ENCODE results near the gene INPP4B. TPM values are rescaled to one million over a fixed set of nuclear protein-coding genes. Genes with fewer than 3 reads are reported as not detected.

Gene INPP4B
- total RNA-seq, 2 experiments from 2014 or later, result 55.7 to 60.5 TPM

DNA sequence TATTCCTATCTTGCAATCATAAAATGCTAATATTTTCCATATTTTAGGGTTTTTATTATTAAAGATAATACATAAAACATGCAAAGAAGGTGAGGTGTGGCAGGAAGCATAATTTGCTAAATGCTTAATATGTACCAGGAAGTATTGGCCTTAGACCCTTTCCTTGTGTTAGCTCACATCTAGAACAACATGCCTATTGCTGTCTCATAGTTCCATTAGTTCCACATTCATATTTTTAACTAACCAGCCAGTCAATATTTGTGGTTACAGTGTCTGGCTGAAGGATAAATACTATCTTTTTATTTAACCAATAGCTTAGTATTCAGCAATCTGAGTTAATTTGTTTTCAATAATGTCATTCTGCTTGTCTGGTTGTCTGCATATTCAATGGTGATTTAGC is 432.6 kb downstream of the INPP4B start:
- Mint-ChIP-seq H3K4me1 (ENCODE audit: low read depth) (peaks cover 73% of the 10 kb centered on the region), H3K36me3 (ENCODE audit: low read depth) (peaks cover 2% of the 10 kb centered on the region), H3K9me3 (no peaks in the 10 kb centered on the region), H3K27me3 (ENCODE audit: low read depth) (no peaks in the 10 kb centered on the region), H3K4me3 (no peak overlapping the region), H3K27ac (no peak overlapping the region)
- intact Hi-C loops (cut with micrococcal nuclease), result no loop called here
- CTCF ChIA-PET, result interaction anchor here (1.0 to 1.9 kb wide), 3 partner anchors 10 to 154 kb away, joined by 3 to 6 read pairs (median 6); no protein-coding TSS in a partner anchor
- no peak for DNase-seq

DNA sequence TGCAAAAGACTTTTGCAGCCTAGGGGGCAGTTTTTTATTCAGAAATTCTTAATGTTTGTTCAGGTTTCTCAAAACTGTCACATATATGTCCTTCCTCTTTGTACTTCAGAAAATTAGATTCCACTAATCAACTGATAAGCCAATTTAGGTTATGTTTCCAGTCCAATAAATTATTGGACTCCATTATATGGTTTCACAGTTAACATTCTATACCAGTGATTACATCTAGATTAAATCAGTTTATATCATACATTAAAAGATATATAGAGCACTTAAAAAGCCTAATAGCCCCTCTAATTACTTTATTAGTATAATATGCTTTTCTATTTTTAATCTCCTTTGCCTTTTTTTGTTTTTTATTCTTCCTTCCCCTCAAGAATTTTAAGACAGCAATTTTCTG is 434.1 kb downstream of the INPP4B start:
- Mint-ChIP-seq H3K4me3 (no peak overlapping the region), H3K27ac (no peak overlapping the region), H3K36me3 (ENCODE audit: low read depth) (peaks cover 2% of the 10 kb centered on the region), H3K27me3 (ENCODE audit: low read depth) (no peaks in the 10 kb centered on the region), H3K4me1 (ENCODE audit: low read depth) (peaks cover 73% of the 10 kb centered on the region), H3K9me3 (no peaks in the 10 kb centered on the region)
- no peak for DNase-seq
- CTCF ChIA-PET, result interaction anchor here (1.1 kb wide), 1 partner anchor 141 kb away, joined by 3 read pairs; no protein-coding TSS in a partner anchor
- intact Hi-C loops (cut with micrococcal nuclease), result no loop called here

DNA sequence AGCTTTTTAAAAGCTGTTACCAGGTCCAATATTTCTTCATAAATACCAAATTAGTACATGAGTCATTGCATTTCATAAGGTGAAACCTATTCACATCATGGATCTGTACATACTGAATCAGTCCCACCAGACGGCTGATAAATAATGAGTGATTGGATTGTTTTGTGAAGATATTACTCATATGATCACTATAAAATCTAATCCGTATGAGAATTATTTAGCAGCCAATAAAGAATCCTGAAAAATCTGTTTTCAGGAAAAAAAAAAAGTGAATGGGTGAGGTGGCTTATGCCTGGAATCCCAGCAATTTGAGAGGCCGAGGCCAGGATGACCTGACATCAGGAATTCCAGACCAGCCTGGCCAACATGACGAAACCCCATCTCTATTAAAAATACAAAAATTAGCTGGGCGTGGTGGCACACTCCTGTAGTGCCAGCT is 438.1 kb downstream of the INPP4B start:
- Mint-ChIP-seq H3K36me3 (ENCODE audit: low read depth) (peaks cover under 1% of the 10 kb centered on the region), H3K9me3 (no peaks in the 10 kb centered on the region), H3K27me3 (ENCODE audit: low read depth) (no peaks in the 10 kb centered on the region), H3K4me3 (no peak overlapping the region), H3K27ac (peak overlapping the region; percentile 100), H3K4me1 (ENCODE audit: low read depth) (peaks cover 64% of the 10 kb centered on the region)
- DNase-seq, result no peak
- CTCF ChIA-PET, result interaction anchor here (0.6 to 4.2 kb wide), 5 partner anchors 9 to 312 kb away, joined by 4 to 45 read pairs (median 10); no protein-coding TSS in a partner anchor
- intact Hi-C loops (cut with micrococcal nuclease), result loop anchor here (5.0 to 10.0 kb wide), 3 partner anchors 289 to 1107 kb away; partner anchors contain the start of genes IL15 and SMARCA5

DNA sequence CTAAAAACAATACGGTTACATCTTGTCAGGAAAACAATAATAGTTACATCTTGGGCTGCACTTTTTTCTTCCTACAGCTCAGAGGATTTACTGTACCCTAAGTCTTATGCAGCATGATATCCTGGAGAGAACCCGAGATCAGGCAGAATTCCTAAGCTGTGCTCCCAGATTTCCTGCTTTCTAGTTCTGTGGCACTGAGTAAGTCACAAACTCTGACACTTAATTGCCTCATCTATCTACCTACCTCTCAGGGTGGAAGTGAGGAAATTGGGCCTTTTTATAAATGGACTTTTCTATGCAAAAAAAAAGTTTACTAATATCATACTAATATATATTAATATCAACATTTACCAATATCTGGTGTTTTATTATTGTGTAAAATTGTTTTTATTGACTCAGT is 438.5 kb downstream of the INPP4B start:
- intact Hi-C loops (cut with micrococcal nuclease), result loop anchor here (1.0 to 10.0 kb wide), 12 partner anchors 9 to 1107 kb away; partner anchors contain the start of genes IL15 and SMARCA5

DNA sequence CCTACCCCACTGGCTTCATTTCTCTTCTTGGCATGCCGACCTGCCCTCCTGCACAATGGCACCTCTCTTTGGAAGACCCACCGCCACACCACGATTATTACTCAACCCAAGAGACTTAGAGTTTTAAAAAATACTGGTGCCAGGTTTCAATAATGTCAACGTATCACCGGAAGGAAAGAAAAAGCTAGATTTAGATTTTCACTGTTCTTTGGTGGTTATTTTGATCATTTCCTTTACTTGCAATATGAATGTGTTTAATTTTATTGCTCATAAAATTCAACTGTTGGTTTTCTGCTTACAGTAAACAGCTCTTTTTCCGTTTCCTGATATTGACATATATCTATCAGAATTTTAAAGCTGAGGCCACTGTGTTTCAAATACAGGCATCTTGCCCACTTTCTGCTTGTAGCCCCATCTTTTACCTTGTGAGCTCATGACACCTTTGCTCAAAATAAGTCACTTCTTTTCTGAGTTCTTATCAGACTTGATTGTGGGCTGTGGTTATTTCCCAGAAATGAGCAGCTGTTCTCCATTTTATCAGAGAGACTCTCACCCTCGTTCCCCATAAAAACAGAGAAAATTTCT is 439.1 kb downstream of the INPP4B start:
- no peaks in the 10 kb centered on the region for H3K27me3 Mint-ChIP-seq (ENCODE audit: low read depth)
- peaks cover 57% of the 10 kb centered on the region for H3K4me1 Mint-ChIP-seq (ENCODE audit: low read depth)
- no peaks in the 10 kb centered on the region for H3K9me3 Mint-ChIP-seq
- intact Hi-C loops (cut with micrococcal nuclease), result loop anchor here (1.0 to 10.0 kb wide), 12 partner anchors 9 to 1108 kb away; partner anchors contain the start of genes IL15 and SMARCA5
- DNase-seq, result peak; percentile 66
- H3K36me3 Mint-ChIP-seq (ENCODE audit: low read depth), result peaks cover 10% of the 10 kb centered on the region
- H3K4me3 Mint-ChIP-seq, result peak overlapping the region; percentile 99
- peak overlapping the region; percentile 100 for H3K27ac Mint-ChIP-seq
- CTCF ChIA-PET, result interaction anchor here (0.7 to 4.2 kb wide), 18 partner anchors 10 to 438 kb away, joined by 3 to 45 read pairs (median 6); no protein-coding TSS in a partner anchor

More for the DNA sequence above, 438.5 kb downstream of the INPP4B start:
- DNase-seq, result no peak
- Mint-ChIP-seq H3K36me3 (ENCODE audit: low read depth) (peaks cover 5% of the 10 kb centered on the region), H3K27ac (peak overlapping the region; percentile 100), H3K9me3 (no peaks in the 10 kb centered on the region), H3K4me3 (peak overlapping the region; percentile 99), H3K4me1 (ENCODE audit: low read depth) (peaks cover 60% of the 10 kb centered on the region), H3K27me3 (ENCODE audit: low read depth) (no peaks in the 10 kb centered on the region)
- CTCF ChIA-PET, result interaction anchor here (0.8 to 4.2 kb wide), 10 partner anchors 10 to 433 kb away, joined by 5 to 45 read pairs (median 12); no protein-coding TSS in a partner anchor

DNA sequence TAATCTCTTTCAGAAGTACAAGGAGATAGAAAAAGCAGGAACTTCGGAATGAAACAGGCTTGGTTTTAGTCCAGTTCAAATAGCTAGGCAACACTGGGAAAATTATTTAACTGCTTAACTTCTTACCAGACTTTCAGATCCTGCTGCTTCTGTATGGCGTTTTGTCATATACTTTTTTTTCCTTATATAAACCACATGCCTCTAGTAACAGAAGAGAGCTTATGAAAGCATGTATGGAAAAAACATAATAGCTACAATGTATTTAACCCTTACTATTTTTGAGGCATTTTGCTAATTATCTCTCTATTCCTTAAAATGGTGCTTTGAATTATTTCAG is 439.6 kb downstream of the INPP4B start:
- Mint-ChIP-seq H3K4me3 (peak overlapping the region; percentile 99), H3K4me1 (ENCODE audit: low read depth) (peaks cover 52% of the 10 kb centered on the region), H3K36me3 (ENCODE audit: low read depth) (peaks cover 15% of the 10 kb centered on the region), H3K27me3 (ENCODE audit: low read depth) (no peaks in the 10 kb centered on the region), H3K27ac (peak overlapping the region; percentile 100), H3K9me3 (no peaks in the 10 kb centered on the region)
- CTCF ChIA-PET, result interaction anchor here (0.8 to 4.2 kb wide), 16 partner anchors 11 to 438 kb away, joined by 3 to 45 read pairs (median 6); no protein-coding TSS in a partner anchor
- DNase-seq, result no peak
- intact Hi-C loops (cut with micrococcal nuclease), result loop anchor here (2.0 to 10.0 kb wide), 6 partner anchors 124 to 1108 kb away; partner anchors contain the start of genes IL15 and SMARCA5

DNA sequence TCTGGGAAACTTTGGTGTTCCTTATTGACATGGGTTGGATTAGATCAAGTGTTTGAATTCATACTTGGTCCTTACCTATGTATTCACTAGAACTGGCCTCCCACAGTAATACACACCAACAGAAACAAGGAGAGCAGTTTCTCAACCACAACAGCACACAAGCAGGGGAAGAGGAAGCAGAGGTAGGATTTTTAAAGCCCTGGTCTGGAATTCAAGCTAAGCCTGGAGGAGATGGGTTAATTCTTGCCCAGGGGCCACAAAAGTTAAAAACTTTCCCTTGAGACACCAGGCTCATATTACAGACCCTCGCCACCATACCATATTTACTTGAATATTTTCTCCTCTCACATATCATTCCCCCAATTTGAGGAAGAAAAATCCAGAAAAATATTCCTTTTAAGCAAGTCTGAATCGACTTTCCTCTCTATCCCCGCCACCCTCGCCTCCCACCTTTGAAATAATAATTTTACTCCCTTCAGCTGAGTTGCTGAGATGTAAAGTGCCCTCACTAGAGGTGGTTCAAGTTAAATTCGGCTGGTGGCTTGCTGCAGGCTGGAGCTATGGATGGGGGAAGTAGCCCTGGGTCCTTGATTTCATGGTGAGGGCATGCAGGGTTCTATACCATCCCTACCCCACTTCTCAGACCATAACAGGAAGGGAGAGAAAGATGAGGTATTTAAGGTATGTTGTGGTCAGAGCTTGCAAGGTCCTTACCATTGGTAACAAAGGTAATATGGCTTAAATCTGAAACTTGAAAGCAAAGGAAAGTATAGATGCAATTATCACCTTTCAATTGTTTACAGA is 440.2 kb downstream of the INPP4B start:
- CTCF ChIA-PET, result interaction anchor here (0.9 to 4.2 kb wide), 17 partner anchors 12 to 439 kb away, joined by 3 to 45 read pairs (median 5); no protein-coding TSS in a partner anchor
- no peak for DNase-seq
- H3K36me3 Mint-ChIP-seq (ENCODE audit: low read depth), result peaks cover 19% of the 10 kb centered on the region
- intact Hi-C loops (cut with micrococcal nuclease), result loop anchor here (1.0 to 10.0 kb wide), 11 partner anchors 53 to 1109 kb away; partner anchors contain the start of genes IL15 and SMARCA5
- H3K9me3 Mint-ChIP-seq, result no peaks in the 10 kb centered on the region
- no peaks in the 10 kb centered on the region for H3K27me3 Mint-ChIP-seq (ENCODE audit: low read depth)
- H3K4me3 Mint-ChIP-seq, result peak overlapping the region; percentile 99
- peaks cover 50% of the 10 kb centered on the region for H3K4me1 Mint-ChIP-seq (ENCODE audit: low read depth)
- peak overlapping the region; percentile 100 for H3K27ac Mint-ChIP-seq

DNA sequence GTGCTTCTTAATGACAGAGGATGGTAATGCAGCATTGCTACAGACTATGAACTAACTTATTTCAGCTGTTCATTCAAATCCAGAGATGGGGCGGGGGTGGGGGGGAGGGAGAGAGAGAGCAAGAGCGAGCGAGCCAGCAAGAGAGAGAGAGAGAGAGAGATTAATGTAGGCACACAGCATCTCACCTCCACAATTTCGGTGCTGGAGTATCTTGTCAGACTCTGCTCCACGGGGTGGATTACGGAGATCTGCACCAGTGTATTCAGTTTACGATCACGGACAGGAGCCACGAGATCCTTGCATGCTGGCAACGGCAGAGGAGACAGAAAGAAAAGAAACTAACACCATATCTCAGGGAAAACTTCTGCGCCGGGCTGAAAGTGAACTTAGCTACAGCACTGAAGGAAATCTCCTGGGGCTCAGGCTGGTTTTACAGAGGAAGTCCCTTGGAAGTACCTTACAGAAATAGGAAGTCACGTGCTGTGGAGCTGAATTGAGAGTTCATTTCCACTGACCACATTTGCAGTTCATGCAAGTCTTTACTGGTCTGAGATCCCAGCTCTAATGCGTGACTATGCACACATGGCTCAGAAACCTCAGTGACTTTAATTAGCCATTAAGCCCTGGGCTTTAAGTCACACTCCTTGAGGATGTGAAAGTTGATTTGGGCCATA is 440.9 kb downstream of the INPP4B start:
- Mint-ChIP-seq H3K4me1 (ENCODE audit: low read depth) (peaks cover 53% of the 10 kb centered on the region), H3K36me3 (ENCODE audit: low read depth) (peaks cover 25% of the 10 kb centered on the region), H3K27ac (peak overlapping the region; percentile 100), H3K9me3 (no peaks in the 10 kb centered on the region), H3K4me3 (peak overlapping the region; percentile 99), H3K27me3 (ENCODE audit: low read depth) (no peaks in the 10 kb centered on the region)
- CTCF ChIA-PET, result interaction anchor here (0.9 to 4.2 kb wide), 9 partner anchors 12 to 440 kb away, joined by 3 to 45 read pairs (median 5); no protein-coding TSS in a partner anchor
- intact Hi-C loops (cut with micrococcal nuclease), result loop anchor here (1.0 to 10.0 kb wide), 8 partner anchors 52 to 1110 kb away; partner anchors contain the start of genes IL15 and SMARCA5
- peak; percentile 75 for DNase-seq

DNA sequence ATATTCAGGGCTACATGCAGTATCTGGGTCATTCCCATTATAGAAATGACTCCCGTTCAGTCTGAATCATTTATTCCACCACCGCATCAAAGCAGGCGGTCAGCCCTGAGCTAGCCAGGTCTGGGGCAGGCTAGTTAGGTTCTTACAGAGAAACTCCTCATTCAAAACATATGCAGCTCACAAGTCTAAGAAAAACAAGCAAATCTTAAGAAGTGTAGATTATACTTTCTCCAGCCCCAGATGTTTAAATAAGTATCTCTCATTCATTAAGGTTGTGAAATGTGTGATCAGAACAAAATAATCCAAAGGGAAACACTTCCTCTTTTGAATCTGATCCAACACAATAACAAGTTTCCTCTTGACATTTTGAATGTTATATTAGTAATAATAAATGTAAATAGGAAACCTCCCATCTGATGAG is 441.9 kb downstream of the INPP4B start:
- Mint-ChIP-seq H3K9me3 (no peaks in the 10 kb centered on the region), H3K4me3 (peak overlapping the region; percentile 99), H3K27me3 (ENCODE audit: low read depth) (no peaks in the 10 kb centered on the region), H3K4me1 (ENCODE audit: low read depth) (peaks cover 51% of the 10 kb centered on the region), H3K36me3 (ENCODE audit: low read depth) (peaks cover 31% of the 10 kb centered on the region), H3K27ac (peak overlapping the region; percentile 100)
- peak; percentile 72 for DNase-seq
- intact Hi-C loops (cut with micrococcal nuclease), result loop anchor here (1.0 to 10.0 kb wide), 6 partner anchors 8 to 1111 kb away; partner anchors contain the start of genes IL15 and SMARCA5
- CTCF ChIA-PET, result interaction anchor here (0.9 to 1.5 kb wide), 2 partner anchors 49 to 154 kb away, joined by 3 read pairs; no protein-coding TSS in a partner anchor

DNA sequence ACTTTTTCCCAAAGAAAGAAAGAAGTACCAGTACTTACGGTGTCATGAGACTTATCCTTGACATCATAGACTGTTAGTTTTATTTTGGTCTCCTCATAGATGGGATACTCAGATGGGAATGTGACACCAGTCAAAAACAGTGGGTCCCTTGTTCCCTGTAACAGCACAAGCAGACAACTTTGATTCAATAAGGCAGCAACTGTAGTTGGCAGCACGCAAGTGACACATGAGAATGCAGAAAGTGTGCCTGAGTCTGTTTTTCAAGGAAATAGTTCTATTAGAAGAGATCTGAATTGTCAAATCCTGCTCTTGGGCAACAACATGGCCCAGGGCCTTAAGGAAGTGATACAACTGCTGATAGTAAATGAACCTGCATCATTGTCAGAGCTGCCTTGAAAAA is 443.2 kb downstream of the INPP4B start:
- H3K4me3 Mint-ChIP-seq, result peak overlapping the region; percentile 87
- H3K27me3 Mint-ChIP-seq (ENCODE audit: low read depth), result no peaks in the 10 kb centered on the region
- H3K27ac Mint-ChIP-seq, result peak overlapping the region; percentile 97
- intact Hi-C loops (cut with micrococcal nuclease), result loop anchor here (10.0 kb wide), 2 partner anchors 768 to 1112 kb away; partner anchors contain the start of genes IL15 and SMARCA5
- H3K4me1 Mint-ChIP-seq (ENCODE audit: low read depth), result peaks cover 45% of the 10 kb centered on the region
- peak; percentile 36 for DNase-seq
- CTCF ChIA-PET, result interaction anchor here (0.8 to 2.4 kb wide), 8 partner anchors 10 to 164 kb away, joined by 3 to 10 read pairs (median 3); no protein-coding TSS in a partner anchor
- H3K36me3 Mint-ChIP-seq (ENCODE audit: low read depth), result peaks cover 36% of the 10 kb centered on the region
- no peaks in the 10 kb centered on the region for H3K9me3 Mint-ChIP-seq

DNA sequence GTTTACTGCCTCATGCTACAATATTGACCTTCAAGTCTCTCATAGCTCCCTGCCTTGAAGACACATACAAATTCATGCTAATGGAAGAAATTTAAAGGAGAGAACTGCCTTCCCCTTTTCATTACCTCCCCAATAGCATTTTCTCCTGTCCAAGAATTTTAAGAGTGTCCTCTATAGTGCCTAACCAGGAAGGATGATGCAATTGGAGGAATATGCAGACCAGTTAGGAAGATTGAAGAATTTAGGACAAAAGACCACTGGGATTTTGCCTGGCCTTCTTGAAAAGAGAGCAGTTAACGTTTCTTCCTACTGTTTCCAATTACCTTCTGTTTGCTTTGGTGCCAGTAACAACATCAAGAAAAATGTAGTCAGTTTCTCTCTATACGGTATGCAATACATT is 443.9 kb downstream of the INPP4B start:
- H3K4me1 Mint-ChIP-seq (ENCODE audit: low read depth), result peaks cover 43% of the 10 kb centered on the region
- no peaks in the 10 kb centered on the region for H3K9me3 Mint-ChIP-seq
- intact Hi-C loops (cut with micrococcal nuclease), result loop anchor here (10.0 kb wide), 2 partner anchors 767 to 1113 kb away; partner anchors contain the start of genes IL15 and SMARCA5
- peaks cover 38% of the 10 kb centered on the region for H3K36me3 Mint-ChIP-seq (ENCODE audit: low read depth)
- CTCF ChIA-PET, result interaction anchor here (1.3 to 2.4 kb wide), 4 partner anchors 34 to 165 kb away, joined by 3 to 10 read pairs (median 4); no protein-coding TSS in a partner anchor
- DNase-seq, result no peak
- H3K4me3 Mint-ChIP-seq, result peak overlapping the region; percentile 87
- peak overlapping the region; percentile 97 for H3K27ac Mint-ChIP-seq
- H3K27me3 Mint-ChIP-seq (ENCODE audit: low read depth), result no peaks in the 10 kb centered on the region

Data from activated naive CD4-positive, alpha-beta T cell treated with anti-CD3 and anti-CD28 coated beads for 36 hours (primary cell).